BJ (cell line): ENCODE data around the gene TAS1R1. TPM values are rescaled to one million over a fixed set of nuclear protein-coding genes. Genes with fewer than 3 reads are reported as not detected.
A peak's percentile ranks its signal among the peaks of the same experiment; 100 is the strongest.

Experiments
- CTCF ChIA-PET: fragments of 350-600 bp; formaldehyde crosslinking; extraction: SDS; loops from one replicate; lab custom pipeline; 2021; ENCODE audit warnings: antibody characterized with exemption, inconsistent platforms; lab: Yijun Ruan, JAX
- POLR2A ChIA-PET: fragments of 300-600 bp; sonication (Branson Sonifier 250); formaldehyde crosslinking; extraction: SDS; loops from one replicate; lab custom pipeline; 2021; ENCODE audit warnings: antibody characterized with exemption; lab: Charles Lee
- DNase-seq: peaks from one replicate; pipeline ENCODE4 v3.0.0-alpha.2; 2011; ENCODE audit warnings: low read depth
- H3K27me3 ChIP-seq: 2 replicates; pipeline ENCODE4 v1.6.0; 2011; ENCODE audit warnings: low read length; ENCODE audit not compliant: control insufficient read depth, insufficient read depth
- H3K36me3 ChIP-seq: 2 replicates; pipeline ENCODE4 v1.5.1; 2011; ENCODE audit warnings: low read length; ENCODE audit not compliant: control insufficient read depth, insufficient read depth
- H3K4me3 ChIP-seq: 2 replicates; pipeline ENCODE4 v1.5.1; 2011; ENCODE audit warnings: low read depth, mild to moderate bottlenecking, control low read depth, low read length
- polyA plus RNA-seq: library from polyadenylated mRNA; depleted of rRNA; stranded (reverse); fragments of >200 nt; gene quantifications from 2 replicates; pipeline ENCODE4 v1.2.3, GENCODE V29; 2011
- TF ChIP-seq, protein P1 (sequence below): IDR thresholded peaks from 2 replicates; pipeline ENCODE4 v1.5.1; 2011; ENCODE audit warnings: low read depth, mild to moderate bottlenecking, control low read depth, inconsistent platforms, low read length, moderate library complexity; ENCODE audit not compliant: insufficient read depth

The TAS1R1 gene
- polyA plus RNA-seq, 1 experiment, result 0.25 TPM

- Histone ChIP-seq H3K27me3 (no peaks in the 10 kb centered on the region), H3K36me3 (peaks cover 12% of the 10 kb centered on the region), H3K4me3 (no peak overlapping the region)
- ChIA-PET POLR2A (no interaction called here), CTCF (interaction anchor here (1.7 kb wide), 1 partner anchor 10 kb away, joined by 9 read pairs; the partner anchor contains the start of genes NOL9 and TAS1R1)
- DNase-seq, result no peak
- TF ChIP-seq, protein P1, sequence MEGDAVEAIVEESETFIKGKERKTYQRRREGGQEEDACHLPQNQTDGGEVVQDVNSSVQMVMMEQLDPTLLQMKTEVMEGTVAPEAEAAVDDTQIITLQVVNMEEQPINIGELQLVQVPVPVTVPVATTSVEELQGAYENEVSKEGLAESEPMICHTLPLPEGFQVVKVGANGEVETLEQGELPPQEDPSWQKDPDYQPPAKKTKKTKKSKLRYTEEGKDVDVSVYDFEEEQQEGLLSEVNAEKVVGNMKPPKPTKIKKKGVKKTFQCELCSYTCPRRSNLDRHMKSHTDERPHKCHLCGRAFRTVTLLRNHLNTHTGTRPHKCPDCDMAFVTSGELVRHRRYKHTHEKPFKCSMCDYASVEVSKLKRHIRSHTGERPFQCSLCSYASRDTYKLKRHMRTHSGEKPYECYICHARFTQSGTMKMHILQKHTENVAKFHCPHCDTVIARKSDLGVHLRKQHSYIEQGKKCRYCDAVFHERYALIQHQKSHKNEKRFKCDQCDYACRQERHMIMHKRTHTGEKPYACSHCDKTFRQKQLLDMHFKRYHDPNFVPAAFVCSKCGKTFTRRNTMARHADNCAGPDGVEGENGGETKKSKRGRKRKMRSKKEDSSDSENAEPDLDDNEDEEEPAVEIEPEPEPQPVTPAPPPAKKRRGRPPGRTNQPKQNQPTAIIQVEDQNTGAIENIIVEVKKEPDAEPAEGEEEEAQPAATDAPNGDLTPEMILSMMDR, result no peak
Measured at GRCh38 chr1:6544831-6545230, 10.3 kb upstream of the TAS1R1 start.

DNA sequence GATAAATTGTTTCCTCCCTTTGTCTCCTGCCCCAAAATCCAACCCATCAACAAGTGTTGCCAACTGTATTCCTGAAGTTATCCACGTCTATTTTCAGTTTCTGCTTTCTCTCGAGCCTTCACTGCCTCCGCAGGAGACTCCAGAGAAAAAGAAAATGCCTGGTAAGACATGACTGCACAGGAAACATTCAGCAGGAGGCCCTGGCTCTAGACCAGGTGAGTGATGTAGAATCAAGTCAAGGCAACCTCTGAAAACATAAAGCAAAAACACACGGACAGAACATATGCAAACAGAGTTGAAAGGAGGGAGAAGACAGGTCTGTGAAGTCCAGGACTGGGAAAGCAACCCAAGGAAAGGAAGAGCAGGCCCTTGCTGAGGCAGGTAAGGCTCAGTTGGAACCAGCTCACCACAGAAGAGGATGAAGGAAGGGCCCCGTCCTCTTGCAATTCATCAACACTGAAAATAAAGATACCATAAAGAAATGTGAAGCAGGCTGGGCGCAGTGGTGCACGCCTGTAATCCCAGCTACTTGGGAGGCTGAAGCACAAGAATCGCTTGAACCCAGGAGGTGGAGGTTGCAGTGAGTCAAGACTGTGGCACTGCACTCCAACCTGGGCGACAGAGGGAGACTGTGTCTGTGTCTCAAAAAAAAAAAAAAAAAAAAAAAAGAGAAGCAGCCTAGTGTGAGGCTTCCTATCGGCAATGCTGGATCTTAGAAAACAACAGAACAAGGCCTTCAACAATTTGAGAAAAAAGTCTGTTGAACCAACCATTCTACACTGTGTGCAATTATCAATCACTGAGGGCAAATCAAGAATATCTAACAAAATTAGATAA is 9.6 kb upstream of the TAS1R1 start:
- no peaks in the 10 kb centered on the region for H3K27me3 ChIP-seq
- ChIA-PET CTCF (interaction anchor here (1.7 kb wide), 1 partner anchor 9 kb away, joined by 9 read pairs; the partner anchor contains the start of genes NOL9 and TAS1R1), POLR2A (no interaction called here)
- no peak overlapping the region for H3K4me3 ChIP-seq
- no peak for DNase-seq
- TF ChIP-seq, protein P1, result no peak
- peaks cover 12% of the 10 kb centered on the region for H3K36me3 ChIP-seq

- TF ChIP-seq, protein P1, result no peak
- ChIA-PET POLR2A (no interaction called here), CTCF (interaction anchor here (1.7 kb wide), 1 partner anchor 8 kb away, joined by 9 read pairs; the partner anchor contains the start of genes NOL9 and TAS1R1)
- Histone ChIP-seq H3K36me3 (peaks cover 15% of the 10 kb centered on the region), H3K27me3 (no peaks in the 10 kb centered on the region), H3K4me3 (no peak overlapping the region)
- no peak for DNase-seq
Measured at GRCh38 chr1:6546326-6546725, 8.8 kb upstream of the TAS1R1 start.

DNA sequence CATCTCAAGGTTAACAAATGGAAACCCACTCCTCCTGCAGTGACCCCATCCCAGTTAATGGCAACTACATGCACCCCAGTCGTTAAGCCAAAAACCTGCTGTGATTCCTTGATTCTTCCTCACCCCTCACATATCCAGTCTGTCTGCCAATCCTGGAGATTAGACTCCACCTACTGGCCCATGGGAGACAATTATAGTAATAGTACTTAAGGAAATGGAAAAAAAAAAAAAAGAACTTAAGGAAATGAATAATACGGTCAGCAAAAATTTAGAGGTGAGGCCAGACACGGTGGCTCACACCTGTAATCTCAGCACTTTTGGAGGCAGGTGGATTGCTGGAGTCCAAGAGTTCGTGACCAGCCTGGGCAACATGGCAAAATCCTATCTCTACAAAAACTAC is 7.8 kb upstream of the TAS1R1 start:
- ChIA-PET CTCF (no interaction called here), POLR2A (interaction anchor here (0.5 kb wide), 1 partner anchor 24 kb away, joined by 3 read pairs; no protein-coding TSS in a partner anchor)
- TF ChIP-seq, protein P1, result peak; percentile 7; the same call in 1 of the 2 replicates
- no peaks in the 10 kb centered on the region for H3K27me3 ChIP-seq
- DNase-seq, result no peak
- peaks cover 15% of the 10 kb centered on the region for H3K36me3 ChIP-seq
- H3K4me3 ChIP-seq, result no peak overlapping the region
